Hepatocyte (in vitro differentiated cells): ENCODE measurements around the gene PAM. TPM values are rescaled to one million over a fixed set of nuclear protein-coding genes. Genes with fewer than 3 reads are reported as not detected.

Source experiments
- DNase-seq: peaks from one replicate; pipeline ENCODE4 v3.0.0-alpha.2; 2016; ENCODE audit warnings: low spot score
- H2AFZ ChIP-seq: fragments of 200-600 bp; sonication (generic); 2 replicates; pipeline ENCODE4 v1.6.0; 2016; ENCODE audit warnings: antibody characterized with exemption, mild to moderate bottlenecking
- H3K27ac ChIP-seq: fragments of 200-600 bp; sonication (generic); 2 replicates; pipeline ENCODE4 v1.5.1; 2016; ENCODE audit warnings: mild to moderate bottlenecking
- H3K27me3 ChIP-seq: fragments of 200-600 bp; sonication (generic); 2 replicates; pipeline ENCODE4 v1.6.1; 2016
- H3K36me3 ChIP-seq: fragments of 200-600 bp; sonication (generic); replicated peaks from 2 replicates; pipeline ENCODE4 v1.5.1; 2016; ENCODE audit warnings: low read depth; ENCODE audit not compliant: insufficient read depth
- H3K4me1 ChIP-seq: fragments of 200-600 bp; sonication (generic); 2 replicates; pipeline ENCODE4 v1.5.1; 2016; ENCODE audit warnings: mild to moderate bottlenecking, moderate library complexity; ENCODE audit not compliant: insufficient read depth
- H3K4me2 ChIP-seq: fragments of 200-600 bp; sonication (generic); 2 replicates; pipeline ENCODE4 v1.6.0; 2016
- H3K4me3 ChIP-seq: fragments of 200-600 bp; sonication (generic); 2 replicates; pipeline ENCODE4 v1.5.1; 2016; ENCODE audit warnings: mild to moderate bottlenecking
- H3K79me2 ChIP-seq: fragments of 200-600 bp; sonication (generic); 2 replicates; pipeline ENCODE4 v1.6.0; 2017; ENCODE audit warnings: mild to moderate bottlenecking
- H3K9me2 ChIP-seq: fragments of 200-600 bp; sonication (generic); replicated peaks from 2 replicates; pipeline ENCODE4 v1.6.0; 2017; ENCODE audit warnings: mild to moderate bottlenecking; ENCODE audit not compliant: insufficient read depth
- H3K9me3 ChIP-seq: fragments of 200-600 bp; sonication (generic); 2 replicates; pipeline ENCODE4 v1.5.1; 2016; ENCODE audit warnings: low read depth, mild to moderate bottlenecking
- H4K20me1 ChIP-seq: fragments of 200-600 bp; sonication (generic); 2 replicates; pipeline ENCODE4 v1.6.0; 2016; ENCODE audit warnings: mild to moderate bottlenecking; ENCODE audit not compliant: insufficient read depth, poor library complexity, severe bottlenecking
- CTCF ChIP-seq: fragments of 200-600 bp; sonication (generic); IDR thresholded peaks from 2 replicates; pipeline ENCODE4 v1.5.1; 2016; ENCODE audit warnings: antibody characterized with exemption, mild to moderate bottlenecking; ENCODE audit not compliant: poor library complexity
- EZH2 ChIP-seq: fragments of 200-600 bp; sonication (generic); IDR thresholded peaks from 2 replicates; pipeline ENCODE4 v1.6.1; 2016; ENCODE audit warnings: antibody characterized with exemption, mild to moderate bottlenecking, borderline replicate concordance
- EZH2phosphoT487 ChIP-seq: fragments of 200-600 bp; sonication (generic); IDR thresholded peaks from one replicate; pipeline ENCODE4 v1.6.1; 2018; ENCODE audit warnings: antibody characterized with exemption, mild to moderate bottlenecking, low read depth, moderate library complexity; ENCODE audit not compliant: unreplicated experiment, severe bottlenecking
- WGBS: methylation state at CpG from one replicate; pipeline ENCODE4 v1.1.6; 2016; ENCODE audit warnings: low lambda C conversion rate; ENCODE audit errors: missing lambda C conversion rate; 5-methylcytosine and 5-hydroxymethylcytosine counted together
- polyA plus RNA-seq: library from polyadenylated mRNA; unstranded; fragments of >200 nt; fragmentation: Nextera tagmentation; extraction: Ambion mirVana; gene quantifications from 2 replicates; pipeline ENCODE4 v1.2.1, GENCODE V29; 2016
- total RNA-seq: library from RNA; depleted of rRNA; stranded (reverse); fragments of >200 nt; gene quantifications from 2 replicates; pipeline ENCODE4 v1.2.3, GENCODE V29; 2014

PAM gene
- total and polyA plus RNA-seq, 2 experiments from 2014 or later: 118 to 158 TPM

DNA sequence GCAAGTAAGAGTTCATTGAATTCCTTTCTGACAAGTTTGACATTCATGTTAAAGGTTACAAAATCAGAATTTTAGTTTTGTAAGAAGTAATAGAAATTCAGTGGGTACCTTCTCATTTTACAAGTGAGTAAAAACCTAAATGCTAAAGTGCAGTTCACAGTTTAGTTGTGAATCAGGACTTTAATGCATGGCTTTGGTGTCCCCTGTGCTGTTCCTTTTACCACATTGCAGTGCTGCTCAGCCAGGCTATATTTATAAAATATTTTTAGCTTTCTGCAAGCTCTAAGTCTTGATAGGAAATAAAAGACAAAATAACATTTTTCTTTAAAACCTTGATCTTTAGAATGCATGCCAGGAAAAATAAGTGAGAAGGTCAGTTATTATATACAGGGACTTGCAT lies 26.3 kb downstream of the PAM start:
- no peaks in the 10 kb centered on the region for H3K9me3 ChIP-seq
- peaks cover 9% of the 10 kb centered on the region for H3K79me2 ChIP-seq
- H3K9me2 ChIP-seq: no peaks in the 10 kb centered on the region
- H3K27ac ChIP-seq: no peak overlapping the region
- no peak overlapping the region for H2AFZ ChIP-seq
- no peaks in the 10 kb centered on the region for H3K36me3 ChIP-seq
- no peak for DNase-seq
- H3K27me3 ChIP-seq: no peaks in the 10 kb centered on the region
- H3K4me1 ChIP-seq: peaks cover 6% of the 10 kb centered on the region
- no peak overlapping the region for H3K4me3 ChIP-seq
- no peak overlapping the region for H3K4me2 ChIP-seq
- TF ChIP-seq EZH2: no peak
- TF ChIP-seq CTCF: no peak
- no peak for TF ChIP-seq EZH2phosphoT487
- no peaks in the 10 kb centered on the region for H4K20me1 ChIP-seq

DNA sequence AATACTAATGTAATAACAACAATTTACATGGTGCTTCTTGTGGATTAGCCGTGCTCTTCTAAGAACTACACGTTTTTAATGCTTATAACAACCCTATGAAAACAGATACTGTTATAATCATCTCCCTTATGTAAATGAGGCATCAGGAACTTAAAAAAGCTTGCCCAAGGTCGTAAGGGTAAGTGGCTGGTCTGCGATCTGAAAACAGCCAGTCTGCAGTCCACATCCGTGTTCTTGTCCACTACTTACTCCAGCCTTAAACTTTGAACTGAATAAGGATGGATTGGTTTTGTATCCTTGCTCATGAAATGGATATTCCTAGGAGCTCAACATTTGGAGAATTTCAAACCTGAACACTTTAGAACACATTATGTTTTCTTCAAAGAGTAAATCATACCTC lies 26.7 kb downstream of the PAM start:
- H3K4me3 ChIP-seq: no peak overlapping the region
- no peaks in the 10 kb centered on the region for H3K27me3 ChIP-seq
- H3K36me3 ChIP-seq: no peaks in the 10 kb centered on the region
- no peak for DNase-seq
- H3K4me2 ChIP-seq: no peak overlapping the region
- no peaks in the 10 kb centered on the region for H3K9me2 ChIP-seq
- no peak overlapping the region for H2AFZ ChIP-seq
- H3K9me3 ChIP-seq: no peaks in the 10 kb centered on the region
- no peak overlapping the region for H3K27ac ChIP-seq
- H3K4me1 ChIP-seq: peaks cover 6% of the 10 kb centered on the region
- no peaks in the 10 kb centered on the region for H4K20me1 ChIP-seq
- H3K79me2 ChIP-seq: peaks cover 10% of the 10 kb centered on the region
- no peak for TF ChIP-seq EZH2
- TF ChIP-seq CTCF: no peak
- TF ChIP-seq EZH2phosphoT487: no peak
- 72% methylated on average over 5 of the region's 5 CpGs for WGBS

GRCh38 chr5:102782217-102782872 lies 27.2 kb downstream of the PAM start:
- TF ChIP-seq EZH2 (no peak), EZH2phosphoT487 (no peak), CTCF (no peak)
- WGBS: 87% methylated on average over 3 of the region's 3 CpGs

GRCh38 chr5:102787134-102787533 lies 32.0 kb downstream of the PAM start:
- Histone ChIP-seq H3K79me2 (peaks cover 14% of the 10 kb centered on the region), H3K9me2 (no peaks in the 10 kb centered on the region), H2AFZ (no peak overlapping the region), H4K20me1 (no peaks in the 10 kb centered on the region), H3K9me3 (no peaks in the 10 kb centered on the region), H3K4me3 (no peak overlapping the region), H3K4me1 (no peaks in the 10 kb centered on the region), H3K27me3 (no peaks in the 10 kb centered on the region), H3K27ac (no peak overlapping the region), H3K4me2 (no peak overlapping the region), H3K36me3 (no peaks in the 10 kb centered on the region)
- TF ChIP-seq EZH2phosphoT487 (no peak), EZH2 (no peak), CTCF (no peak)
- 98% methylated on average over 2 of the region's 2 CpGs for whole genome bisulfite sequencing
- no peak for DNase-seq

More at GRCh38 chr5:102782217-102782872, 27.2 kb downstream of the PAM start:
- Histone ChIP-seq H4K20me1 (no peaks in the 10 kb centered on the region), H3K27me3 (no peaks in the 10 kb centered on the region), H3K27ac (no peak overlapping the region), H3K9me3 (no peaks in the 10 kb centered on the region), H3K4me3 (no peak overlapping the region), H3K4me1 (peaks cover 6% of the 10 kb centered on the region), H2AFZ (no peak overlapping the region), H3K9me2 (no peaks in the 10 kb centered on the region), H3K4me2 (no peak overlapping the region), H3K36me3 (no peaks in the 10 kb centered on the region), H3K79me2 (peaks cover 10% of the 10 kb centered on the region)
- DNase-seq: no peak
